Panc1 (cell line): ENCODE results near the gene WASHC3.

Source experiments
- CTCF ChIP-seq: fragments of 450-650 bp; IDR thresholded peaks from 2 replicates; pipeline ENCODE4 v1.5.1; 2017; ENCODE audit warnings: mild to moderate bottlenecking
- POLR2AphosphoS5 ChIP-seq: IDR thresholded peaks from 2 replicates; pipeline ENCODE4 v1.6.1; 2012; ENCODE audit warnings: mild to moderate bottlenecking, low read depth, low read length, moderate library complexity
- SIN3A ChIP-seq: IDR thresholded peaks from 2 replicates; pipeline ENCODE4 v1.6.1; 2012; ENCODE audit warnings: low read depth, mild to moderate bottlenecking, low read length, moderate library complexity, borderline replicate concordance; ENCODE audit not compliant: insufficient read depth
- TF ChIP-seq, protein P1 (sequence below), 2 experiments: IDR thresholded peaks; 2 replicates each; pipeline ENCODE4 v1.6.1; 2011 to 2012; ENCODE audit warnings: low read depth in 2 of 2, control low read depth in 1 of 2, low read length in 1 of 2, mild to moderate bottlenecking in 1 of 2, moderate library complexity in 1 of 2; ENCODE audit not compliant: insufficient read depth in 1 of 2

DNA sequence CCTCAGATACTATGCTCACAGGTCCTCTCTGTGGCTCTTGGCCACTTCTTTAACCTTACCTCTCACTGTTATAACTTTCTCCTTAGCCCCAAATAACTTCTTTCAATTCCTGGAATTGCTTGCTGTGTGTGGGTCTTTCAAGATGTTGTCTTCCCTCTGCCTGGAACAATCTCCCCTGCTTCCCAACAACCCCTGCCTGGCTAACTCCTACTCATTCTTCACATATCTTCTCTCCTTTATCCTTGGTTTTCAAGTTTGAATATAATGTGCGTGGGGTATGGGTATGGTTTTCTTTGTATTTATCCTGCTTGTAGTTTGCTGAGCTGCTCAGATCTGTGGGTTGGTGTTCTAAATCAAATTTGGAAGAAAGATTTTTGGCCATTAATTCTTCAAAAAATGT is 2.7 kb upstream of the WASHC3 start:
- no peak for TF ChIP-seq POLR2AphosphoS5
- TF ChIP-seq CTCF: no peak
- TF ChIP-seq, protein P1, sequence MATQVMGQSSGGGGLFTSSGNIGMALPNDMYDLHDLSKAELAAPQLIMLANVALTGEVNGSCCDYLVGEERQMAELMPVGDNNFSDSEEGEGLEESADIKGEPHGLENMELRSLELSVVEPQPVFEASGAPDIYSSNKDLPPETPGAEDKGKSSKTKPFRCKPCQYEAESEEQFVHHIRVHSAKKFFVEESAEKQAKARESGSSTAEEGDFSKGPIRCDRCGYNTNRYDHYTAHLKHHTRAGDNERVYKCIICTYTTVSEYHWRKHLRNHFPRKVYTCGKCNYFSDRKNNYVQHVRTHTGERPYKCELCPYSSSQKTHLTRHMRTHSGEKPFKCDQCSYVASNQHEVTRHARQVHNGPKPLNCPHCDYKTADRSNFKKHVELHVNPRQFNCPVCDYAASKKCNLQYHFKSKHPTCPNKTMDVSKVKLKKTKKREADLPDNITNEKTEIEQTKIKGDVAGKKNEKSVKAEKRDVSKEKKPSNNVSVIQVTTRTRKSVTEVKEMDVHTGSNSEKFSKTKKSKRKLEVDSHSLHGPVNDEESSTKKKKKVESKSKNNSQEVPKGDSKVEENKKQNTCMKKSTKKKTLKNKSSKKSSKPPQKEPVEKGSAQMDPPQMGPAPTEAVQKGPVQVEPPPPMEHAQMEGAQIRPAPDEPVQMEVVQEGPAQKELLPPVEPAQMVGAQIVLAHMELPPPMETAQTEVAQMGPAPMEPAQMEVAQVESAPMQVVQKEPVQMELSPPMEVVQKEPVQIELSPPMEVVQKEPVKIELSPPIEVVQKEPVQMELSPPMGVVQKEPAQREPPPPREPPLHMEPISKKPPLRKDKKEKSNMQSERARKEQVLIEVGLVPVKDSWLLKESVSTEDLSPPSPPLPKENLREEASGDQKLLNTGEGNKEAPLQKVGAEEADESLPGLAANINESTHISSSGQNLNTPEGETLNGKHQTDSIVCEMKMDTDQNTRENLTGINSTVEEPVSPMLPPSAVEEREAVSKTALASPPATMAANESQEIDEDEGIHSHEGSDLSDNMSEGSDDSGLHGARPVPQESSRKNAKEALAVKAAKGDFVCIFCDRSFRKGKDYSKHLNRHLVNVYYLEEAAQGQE (IDR thresholded peaks at IDR 0.05; ENCODE audit: insufficient read depth in 1 of 2, low read depth in 2 of 2, low read length in 1 of 2): no peak
- TF ChIP-seq SIN3A: no peak
